HG03175 (cell line): ENCODE results near the gene TMOD2.

Experiments used
- ATAC-seq: cut with Tn5 transposase; IDR thresholded peaks from one replicate; pipeline ENCODE4 v1.9.1; 2021; ENCODE audit warnings: mild to moderate bottlenecking, moderate library complexity; ENCODE audit not compliant: unreplicated experiment

Gene TMOD2

DNA sequence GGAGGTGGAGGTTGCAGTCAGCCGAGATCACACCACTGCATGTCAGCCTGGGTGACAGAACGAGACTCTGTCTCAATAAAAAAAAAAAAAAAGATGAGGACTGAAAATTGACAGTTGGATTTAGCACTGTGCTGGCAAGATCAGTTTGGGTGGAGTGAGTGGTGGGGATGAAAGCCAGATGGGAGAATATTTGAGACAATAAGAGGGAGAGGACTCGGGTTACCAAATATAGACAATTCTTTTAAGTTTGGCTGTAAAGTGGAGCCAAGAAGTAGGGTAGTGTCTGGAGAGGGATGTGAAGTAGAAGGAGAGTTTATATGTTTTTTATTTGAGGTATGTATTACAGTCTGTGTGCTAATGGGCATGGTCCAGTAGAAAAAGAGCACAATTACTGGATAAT is 98.5 kb downstream of the TMOD2 start:
- ATAC-seq, result no peak

- no peak for ATAC-seq
These were observed 102.6 kb downstream of the TMOD2 start for GRCh38 chr15:51853998-51854397.

- no peak for ATAC-seq
These were observed 104.2 kb downstream of the TMOD2 start for GRCh38 chr15:51855612-51856011.

GRCh38 chr15:51856714-51857380 is 105.5 kb downstream of the TMOD2 start:
- no peak for ATAC-seq

DNA sequence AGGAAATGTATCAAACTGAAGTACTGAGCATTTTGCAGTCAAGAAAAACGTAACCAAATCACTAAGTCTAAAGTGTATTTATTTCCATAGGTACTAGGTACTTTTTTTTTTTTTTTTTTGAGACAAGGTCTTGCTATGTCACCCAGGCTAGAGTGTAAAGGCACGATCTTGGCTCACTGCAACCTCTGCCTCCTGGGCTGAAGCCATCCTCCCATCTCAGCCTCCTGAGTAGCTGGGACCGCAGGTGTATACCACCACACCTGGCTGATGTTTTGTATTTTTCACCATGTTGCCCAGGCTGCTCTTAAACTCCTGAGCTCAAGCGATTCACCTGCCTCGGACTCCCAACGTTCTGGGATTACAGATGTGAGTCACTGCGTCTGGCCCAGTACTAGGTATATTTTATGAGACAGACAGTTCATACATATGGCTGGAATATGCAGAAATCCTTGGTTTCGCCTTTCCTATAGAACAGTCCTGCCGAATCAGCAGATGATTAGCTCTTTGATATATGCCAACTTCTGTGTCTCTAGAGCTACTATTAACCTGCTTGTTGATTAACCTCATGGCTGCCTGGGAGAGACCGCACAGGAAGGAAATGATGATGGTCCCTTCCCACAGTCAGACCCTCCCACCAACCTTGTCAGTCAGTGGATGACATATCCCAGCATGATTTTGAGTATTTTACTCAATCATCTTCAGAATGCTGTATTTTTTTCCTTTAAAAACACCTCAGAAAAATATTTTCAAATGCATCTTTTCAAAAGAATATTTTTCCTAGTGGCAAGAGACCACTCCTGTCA is 110.4 kb downstream of the TMOD2 start:
- no peak for ATAC-seq

DNA sequence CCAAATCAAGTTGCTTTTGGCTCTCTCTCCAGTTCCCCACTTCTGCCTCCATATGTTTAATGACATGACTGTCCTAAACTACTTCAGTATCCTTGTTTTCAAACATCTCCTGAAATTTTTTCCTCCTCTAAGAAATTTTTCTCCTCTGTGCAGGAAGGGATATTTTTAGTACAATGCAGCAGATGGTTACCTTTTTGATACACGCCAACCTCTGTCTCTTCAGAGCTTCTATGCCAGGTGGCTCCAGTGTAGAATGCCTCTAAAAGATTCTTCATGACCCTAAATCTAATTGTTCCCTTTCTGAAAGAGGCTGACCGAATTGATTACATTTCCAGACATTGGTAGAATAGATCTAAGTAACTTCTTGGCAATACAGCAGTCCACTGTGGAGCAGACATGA is 111.7 kb downstream of the TMOD2 start:
- no peak for ATAC-seq

DNA sequence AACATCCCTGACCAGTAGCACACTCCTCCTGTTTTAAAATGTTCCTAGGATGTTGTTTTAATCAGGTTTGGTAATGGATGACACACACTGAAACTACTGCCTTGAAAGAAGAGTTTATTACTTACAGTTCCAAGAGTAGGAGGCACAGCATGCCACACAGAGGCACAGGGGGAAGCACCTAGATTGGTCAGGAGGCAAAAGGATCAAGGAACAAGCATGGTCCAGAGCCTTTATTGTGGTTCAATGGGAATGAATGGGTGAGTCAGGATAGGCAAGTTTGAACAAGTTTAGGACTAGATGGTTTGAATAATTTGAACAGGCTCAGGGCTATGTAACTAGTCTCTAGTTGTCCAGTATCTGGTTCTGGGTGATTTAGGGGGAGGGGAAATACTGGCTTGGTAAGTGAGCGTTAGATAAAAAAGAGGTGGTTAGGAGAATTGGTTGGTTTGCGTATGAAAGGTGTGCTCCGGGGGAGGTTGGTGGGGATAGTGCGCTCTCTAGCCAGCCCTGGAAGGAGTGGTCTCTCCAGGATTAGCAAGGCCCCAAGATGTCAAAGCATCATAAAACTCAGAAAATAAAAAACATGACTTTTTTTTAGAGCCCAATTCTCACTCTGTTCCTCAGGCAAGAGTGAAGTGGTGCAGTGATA is 113.1 kb downstream of the TMOD2 start:
- no peak for ATAC-seq

GRCh38 chr15:51865317-51865716 is 113.9 kb downstream of the TMOD2 start:
- no peak for ATAC-seq
